ENCODE measurements around the gene MRGPRD.

GRCh38 chr11:68966894-68967780 is 13.6 kb downstream of the MRGPRD start:
- TF ChIP-seq CTCF (IDR thresholded peaks at IDR 0.05): no peak
- TF ChIP-seq, protein P1, sequence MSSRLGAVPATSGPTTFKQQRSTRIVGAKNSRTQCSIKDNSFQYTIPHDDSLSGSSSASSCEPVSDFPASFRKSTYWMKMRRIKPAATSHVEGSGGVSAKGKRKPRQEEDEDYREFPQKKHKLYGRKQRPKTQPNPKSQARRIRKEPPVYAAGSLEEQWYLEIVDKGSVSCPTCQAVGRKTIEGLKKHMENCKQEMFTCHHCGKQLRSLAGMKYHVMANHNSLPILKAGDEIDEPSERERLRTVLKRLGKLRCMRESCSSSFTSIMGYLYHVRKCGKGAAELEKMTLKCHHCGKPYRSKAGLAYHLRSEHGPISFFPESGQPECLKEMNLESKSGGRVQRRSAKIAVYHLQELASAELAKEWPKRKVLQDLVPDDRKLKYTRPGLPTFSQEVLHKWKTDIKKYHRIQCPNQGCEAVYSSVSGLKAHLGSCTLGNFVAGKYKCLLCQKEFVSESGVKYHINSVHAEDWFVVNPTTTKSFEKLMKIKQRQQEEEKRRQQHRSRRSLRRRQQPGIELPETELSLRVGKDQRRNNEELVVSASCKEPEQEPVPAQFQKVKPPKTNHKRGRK (CRISPR knock-in tag; IDR thresholded peaks at IDR 0.05; ENCODE audit: borderline replicate concordance): no peak
- no peak for TF ChIP-seq TP53 (CRISPR knock-in tag; IDR thresholded peaks at IDR 0.05)
- no peak for TF ChIP-seq SMAD3 (CRISPR knock-in tag; IDR thresholded peaks at IDR 0.05; ENCODE audit: borderline replicate concordance)
- no peak for TF ChIP-seq SP1 (CRISPR knock-in tag; conservative IDR thresholded peaks at IDR 0.05)
- TF ChIP-seq, protein P2, sequence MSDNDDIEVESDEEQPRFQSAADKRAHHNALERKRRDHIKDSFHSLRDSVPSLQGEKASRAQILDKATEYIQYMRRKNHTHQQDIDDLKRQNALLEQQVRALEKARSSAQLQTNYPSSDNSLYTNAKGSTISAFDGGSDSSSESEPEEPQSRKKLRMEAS (CRISPR knock-in tag; IDR thresholded peaks at IDR 0.05): no peak
- TF ChIP-seq, protein P3, sequence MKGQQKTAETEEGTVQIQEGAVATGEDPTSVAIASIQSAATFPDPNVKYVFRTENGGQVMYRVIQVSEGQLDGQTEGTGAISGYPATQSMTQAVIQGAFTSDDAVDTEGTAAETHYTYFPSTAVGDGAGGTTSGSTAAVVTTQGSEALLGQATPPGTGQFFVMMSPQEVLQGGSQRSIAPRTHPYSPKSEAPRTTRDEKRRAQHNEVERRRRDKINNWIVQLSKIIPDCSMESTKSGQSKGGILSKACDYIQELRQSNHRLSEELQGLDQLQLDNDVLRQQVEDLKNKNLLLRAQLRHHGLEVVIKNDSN (CRISPR knock-in tag; IDR thresholded peaks at IDR 0.05): no peak
- no peak for TF ChIP-seq ZNF416 (CRISPR knock-in tag; IDR thresholded peaks at IDR 0.05)
- no peak for TF ChIP-seq JUN (CRISPR knock-in tag; IDR thresholded peaks at IDR 0.05)
- no peak for TF ChIP-seq E2F5 (CRISPR knock-in tag; IDR thresholded peaks at IDR 0.05)
- TF ChIP-seq ZNF317 (CRISPR knock-in tag; IDR thresholded peaks at IDR 0.05; ENCODE audit: borderline replicate concordance, low read depth): no peak
- no peak for TF ChIP-seq NFATC4 (CRISPR knock-in tag; IDR thresholded peaks at IDR 0.05)
- no peak for TF ChIP-seq CREB1 (CRISPR knock-in tag; IDR thresholded peaks at IDR 0.05)

Data from WTC11 (cell line).